Peyer's patch (tissue), 4 donors: ENCODE results near the gene CHPT1. TPM values are rescaled to one million over a fixed set of nuclear protein-coding genes. Genes with fewer than 3 reads are reported as not detected.

ENCODE experiments used
- DNase-seq, 3 donors: peaks; one replicate each; pipeline ENCODE4 v3.0.0-alpha.2; 2017 to 2019
- H3K27ac ChIP-seq, 4 donors: fragments of 200-600 bp; sonication (generic); one replicate each; pipeline ENCODE4 v1.5.1; 2016 to 2019
- H3K27me3 ChIP-seq, 2 donors: fragments of 200-600 bp; sonication (generic); one replicate each; pipeline ENCODE4 v1.5.1; 2019
- H3K36me3 ChIP-seq, 3 donors: fragments of 200-600 bp; sonication (generic); one replicate each; pipeline ENCODE4 v1.5.1; 2016 to 2019
- H3K4me1 ChIP-seq, 4 donors: fragments of 200-600 bp; sonication (generic); one replicate each; pipeline ENCODE4 v1.5.1; 2016 to 2019
- H3K4me3 ChIP-seq, 4 donors: fragments of 200-600 bp; sonication (generic); 1 replicate in 3 of 4; 2 replicates in 1 of 4; pipeline ENCODE4 v1.5.1; 2016 to 2019; ENCODE audit warnings: mild to moderate bottlenecking in 1 of 4
- H3K9me3 ChIP-seq, 4 donors: fragments of 200-600 bp; sonication (generic); one replicate each; pipeline ENCODE4 v1.5.1; 2016 to 2019; ENCODE audit warnings: mild to moderate bottlenecking in 1 of 4
- POLR2A ChIP-seq, 2 donors: fragments of 450-650 bp; IDR thresholded peaks; one replicate each; pipeline ENCODE4 v1.5.1; 2017; ENCODE audit warnings: antibody characterized with exemption in 2 of 2, mild to moderate bottlenecking in 2 of 2, moderate library complexity in 2 of 2
- total RNA-seq, 4 donors: library from RNA; depleted of rRNA; stranded (reverse); fragments of >200 nt; gene quantifications; one replicate each; pipeline ENCODE4 v1.1.0, GENCODE V29; 2016
- TF ChIP-seq, protein P1 (sequence below), 6 experiments: fragments of 450-650 bp in 4 of 6; fragments of 200-600 bp in 2 of 6; sonication (generic) in 1 of 6; IDR thresholded peaks; one replicate each; pipeline ENCODE4 v1.5.1; 2017 to 2019; ENCODE audit warnings: antibody characterized with exemption in 6 of 6, mild to moderate bottlenecking in 3 of 6, moderate library complexity in 1 of 6

The CHPT1 gene
- total RNA-seq, 4 donors from 2014 or later: 78.4 to 471 (median 359) TPM

DNA sequence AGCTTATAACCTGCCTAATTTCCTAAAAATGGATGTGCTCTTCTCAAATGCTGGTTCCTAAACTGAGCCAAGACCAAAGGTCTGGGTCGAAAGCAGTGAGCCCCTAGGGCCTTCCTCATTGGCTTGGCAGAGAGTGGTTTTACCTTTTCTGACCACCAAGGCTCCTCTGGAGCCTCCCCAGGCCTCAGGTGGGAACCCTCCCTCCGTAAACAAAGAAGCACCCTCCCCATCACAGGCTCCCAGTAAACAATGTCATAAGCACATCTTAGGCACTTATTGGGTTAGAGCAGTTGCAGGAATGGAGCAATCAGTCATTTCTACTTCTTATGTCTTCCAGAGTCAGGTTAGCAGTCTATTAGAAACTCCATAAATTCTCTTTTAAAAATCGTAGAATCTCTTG is 6.0 kb downstream of the CHPT1 start:
- no peak overlapping the region for H3K27ac ChIP-seq
- peaks cover 4 to 47% (median 7%) of the 10 kb centered on the region in 4 donors for H3K4me1 ChIP-seq

DNA sequence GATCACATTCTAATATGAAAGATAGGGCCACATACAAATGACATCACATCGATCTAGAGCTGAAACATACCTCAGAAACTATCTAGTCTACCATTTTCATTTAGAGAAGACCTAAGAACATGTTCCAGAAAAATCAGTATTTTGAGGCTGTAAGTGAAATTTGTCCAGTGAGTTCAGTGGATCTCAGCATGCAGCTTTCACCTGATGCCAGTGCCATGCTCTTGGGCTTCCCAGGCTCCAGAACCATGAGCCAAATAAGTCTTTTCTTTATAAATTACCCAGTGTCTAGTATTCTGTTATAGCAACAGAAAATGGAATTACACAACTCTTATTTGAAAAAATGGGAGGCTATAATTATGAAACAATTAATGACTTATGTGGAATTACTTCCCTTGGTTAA is 9.0 kb downstream of the CHPT1 start:
- Histone ChIP-seq H3K27me3 (no peaks in the 10 kb centered on the region), H3K9me3 (no peaks in the 10 kb centered on the region), H3K27ac (no peak overlapping the region), H3K36me3 (no peaks in the 10 kb centered on the region), H3K4me3 (no peak overlapping the region), H3K4me1 (peaks cover 0 to 44% (median 8%) of the 10 kb centered on the region in 4 donors)
- no peak for DNase-seq
- no peak for TF ChIP-seq POLR2A (IDR thresholded peaks at IDR 0.05)
- TF ChIP-seq, protein P1, sequence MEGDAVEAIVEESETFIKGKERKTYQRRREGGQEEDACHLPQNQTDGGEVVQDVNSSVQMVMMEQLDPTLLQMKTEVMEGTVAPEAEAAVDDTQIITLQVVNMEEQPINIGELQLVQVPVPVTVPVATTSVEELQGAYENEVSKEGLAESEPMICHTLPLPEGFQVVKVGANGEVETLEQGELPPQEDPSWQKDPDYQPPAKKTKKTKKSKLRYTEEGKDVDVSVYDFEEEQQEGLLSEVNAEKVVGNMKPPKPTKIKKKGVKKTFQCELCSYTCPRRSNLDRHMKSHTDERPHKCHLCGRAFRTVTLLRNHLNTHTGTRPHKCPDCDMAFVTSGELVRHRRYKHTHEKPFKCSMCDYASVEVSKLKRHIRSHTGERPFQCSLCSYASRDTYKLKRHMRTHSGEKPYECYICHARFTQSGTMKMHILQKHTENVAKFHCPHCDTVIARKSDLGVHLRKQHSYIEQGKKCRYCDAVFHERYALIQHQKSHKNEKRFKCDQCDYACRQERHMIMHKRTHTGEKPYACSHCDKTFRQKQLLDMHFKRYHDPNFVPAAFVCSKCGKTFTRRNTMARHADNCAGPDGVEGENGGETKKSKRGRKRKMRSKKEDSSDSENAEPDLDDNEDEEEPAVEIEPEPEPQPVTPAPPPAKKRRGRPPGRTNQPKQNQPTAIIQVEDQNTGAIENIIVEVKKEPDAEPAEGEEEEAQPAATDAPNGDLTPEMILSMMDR (IDR thresholded peaks at IDR 0.05): no peak

More for the DNA sequence above, 6.0 kb downstream of the CHPT1 start:
- H3K36me3 ChIP-seq: no peaks in the 10 kb centered on the region
- DNase-seq: no peak
- TF ChIP-seq, protein P1 (IDR thresholded peaks at IDR 0.05): no peak
- TF ChIP-seq POLR2A (IDR thresholded peaks at IDR 0.05): no peak
- no peaks in the 10 kb centered on the region for H3K27me3 ChIP-seq
- no peak overlapping the region for H3K4me3 ChIP-seq
- no peaks in the 10 kb centered on the region for H3K9me3 ChIP-seq

DNA sequence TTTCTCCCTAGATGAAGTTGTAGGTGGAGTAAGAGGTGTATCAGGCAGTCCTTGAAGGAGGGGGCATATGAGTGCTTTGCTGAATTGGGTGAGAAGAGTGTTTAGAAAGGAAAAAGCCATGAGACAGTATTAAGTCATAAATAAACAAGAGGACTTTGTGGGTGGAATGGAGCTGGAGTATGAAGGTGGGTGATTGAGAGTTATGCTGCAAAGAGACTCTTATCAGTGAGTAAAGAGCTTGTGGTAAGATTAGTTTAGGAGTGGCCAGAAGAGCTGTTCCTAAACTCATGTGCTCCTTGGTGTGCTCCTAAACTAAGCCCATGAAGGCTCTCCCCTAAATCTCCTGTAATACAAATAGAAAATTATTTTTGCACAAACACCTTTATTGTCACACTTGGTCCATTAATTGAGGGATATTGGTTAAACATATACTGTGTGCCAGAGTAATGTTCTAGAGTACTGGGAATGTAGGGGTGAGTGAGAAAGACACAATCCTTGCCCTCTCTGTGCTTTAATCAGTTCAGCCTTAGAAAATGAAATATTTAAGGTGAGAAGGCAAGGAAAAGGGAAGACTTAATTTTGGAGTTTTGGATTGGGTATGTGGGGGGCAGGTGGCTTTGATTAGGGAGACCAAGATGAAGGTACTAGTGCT is 9.8 kb downstream of the CHPT1 start:
- no peaks in the 10 kb centered on the region for H3K36me3 ChIP-seq
- H3K27me3 ChIP-seq: no peaks in the 10 kb centered on the region
- H3K4me3 ChIP-seq: no peak overlapping the region
- no peaks in the 10 kb centered on the region for H3K9me3 ChIP-seq
- TF ChIP-seq, protein P1 (IDR thresholded peaks at IDR 0.05): no peak
- no peak for TF ChIP-seq POLR2A (IDR thresholded peaks at IDR 0.05)
- H3K27ac ChIP-seq: no peak overlapping the region
- H3K4me1 ChIP-seq: peaks cover 0 to 36% (median 6%) of the 10 kb centered on the region in 4 donors
- no peak for DNase-seq

DNA sequence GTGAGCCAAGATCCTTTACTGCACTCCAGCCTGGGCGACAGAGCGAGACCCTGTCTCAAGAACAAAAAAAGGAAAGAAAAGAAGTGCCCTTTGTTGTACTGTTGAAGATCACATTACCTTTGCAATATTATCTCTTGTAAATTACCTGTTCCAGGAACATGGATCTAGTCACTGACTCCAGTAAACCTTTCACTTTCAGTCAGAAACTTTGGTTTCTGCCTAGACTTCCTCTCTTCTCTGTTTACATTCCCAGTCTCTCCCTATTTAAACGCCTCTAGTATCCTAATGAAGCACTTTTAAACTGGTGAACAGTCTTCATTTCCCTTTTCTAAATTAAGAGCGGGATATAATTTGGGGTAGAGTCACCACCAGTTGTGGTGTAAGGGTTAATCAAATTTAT is 12.8 kb downstream of the CHPT1 start:
- no peaks in the 10 kb centered on the region for H3K36me3 ChIP-seq
- no peak overlapping the region for H3K4me3 ChIP-seq
- no peaks in the 10 kb centered on the region for H3K9me3 ChIP-seq
- H3K27me3 ChIP-seq: no peaks in the 10 kb centered on the region
- H3K4me1 ChIP-seq: peaks cover 0 to 53% (median 5%) of the 10 kb centered on the region in 4 donors
- TF ChIP-seq, protein P1 (IDR thresholded peaks at IDR 0.05): no peak
- TF ChIP-seq POLR2A (IDR thresholded peaks at IDR 0.05): no peak
- no peak for DNase-seq
- peak overlapping the region in 2 of 4 donors; percentile 28 to 71 for H3K27ac ChIP-seq

DNA sequence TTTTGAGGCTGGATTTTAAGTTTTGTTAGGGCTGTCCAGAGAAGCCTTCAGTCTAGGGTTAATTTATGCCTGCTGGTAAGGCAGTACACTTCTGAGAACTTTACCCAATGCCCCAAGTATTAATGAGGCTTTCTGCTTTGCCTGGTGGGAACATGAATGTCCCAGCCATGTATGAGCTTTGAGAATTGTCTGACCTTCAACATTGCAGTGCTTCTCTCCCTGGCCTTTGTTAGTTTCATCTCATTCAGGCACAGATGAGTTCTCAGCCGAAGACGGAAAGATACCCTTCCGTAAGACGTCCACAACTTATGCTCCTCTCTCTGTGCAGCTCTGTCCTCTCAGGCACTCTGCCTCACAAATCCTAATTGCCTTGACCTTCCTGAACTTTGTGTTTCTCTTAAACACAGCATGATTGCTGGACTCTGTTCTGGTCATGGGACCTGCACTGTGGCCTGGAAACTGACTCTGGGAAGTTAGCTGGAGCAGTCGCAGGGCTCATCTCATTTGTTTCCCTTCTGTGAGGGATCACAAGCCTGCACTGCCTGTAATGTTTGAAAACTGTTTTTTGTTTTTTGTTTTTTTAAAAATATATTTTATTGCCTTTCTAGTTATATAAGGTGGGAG is 15.7 kb downstream of the CHPT1 start:
- peaks cover 0 to 48% (median 6%) of the 10 kb centered on the region in 4 donors for H3K4me1 ChIP-seq
- peak in 2 of 3 donors; percentile 57 to 78 for DNase-seq
- peak overlapping the region; percentile 2 to 66 (median 47) for H3K27ac ChIP-seq
- no peaks in the 10 kb centered on the region for H3K9me3 ChIP-seq
- H3K4me3 ChIP-seq: peak overlapping the region in 1 of 4 donors; percentile 3
- TF ChIP-seq POLR2A (IDR thresholded peaks at IDR 0.05): no peak
- no peaks in the 10 kb centered on the region for H3K27me3 ChIP-seq
- no peaks in the 10 kb centered on the region for H3K36me3 ChIP-seq

DNA sequence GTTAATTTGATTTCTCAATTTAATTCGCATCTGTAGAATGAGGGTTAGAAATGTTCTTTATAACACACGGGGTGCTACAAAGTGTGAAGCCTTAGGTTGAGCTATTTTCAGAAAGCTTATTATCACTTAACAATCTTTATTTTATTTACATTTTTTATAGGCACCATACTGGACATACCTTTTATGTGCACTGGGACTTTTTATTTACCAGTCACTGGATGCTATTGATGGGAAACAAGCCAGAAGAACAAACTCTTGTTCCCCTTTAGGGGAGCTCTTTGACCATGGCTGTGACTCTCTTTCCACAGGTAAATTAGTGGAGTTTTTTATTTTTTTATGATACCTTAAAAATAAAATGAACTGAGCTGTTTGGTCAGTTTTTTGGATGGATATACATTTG is 16.5 kb downstream of the CHPT1 start:
- Histone ChIP-seq H3K36me3 (no peaks in the 10 kb centered on the region), H3K4me3 (no peak overlapping the region), H3K27ac (peak overlapping the region in 3 of 4 donors; percentile 37 to 57 (median 40)), H3K9me3 (no peaks in the 10 kb centered on the region), H3K4me1 (peaks cover 0 to 48% (median 6%) of the 10 kb centered on the region in 4 donors), H3K27me3 (no peaks in the 10 kb centered on the region)
- DNase-seq: no peak
- TF ChIP-seq POLR2A (IDR thresholded peaks at IDR 0.05): no peak
- TF ChIP-seq, protein P1 (IDR thresholded peaks at IDR 0.05): no peak
